IMR-90 (cell line): ENCODE measurements around the gene GYPB.
"Not testable (repeated sequence)": the region's sequence is repeated elsewhere in the genome, so short reads cannot be mapped to it uniquely, and the experiment has no call there.

Experiments
- CEBPB ChIP-seq: IDR thresholded peaks from 2 replicates; pipeline ENCODE4 v1.6.1; 2012; ENCODE audit warnings: low read depth, low read length, improper control_type of control experiment
- POLR2A ChIP-seq: IDR thresholded peaks from 2 replicates; pipeline ENCODE4 v1.6.1; 2012; ENCODE audit warnings: mild to moderate bottlenecking, low read depth, low read length

DNA sequence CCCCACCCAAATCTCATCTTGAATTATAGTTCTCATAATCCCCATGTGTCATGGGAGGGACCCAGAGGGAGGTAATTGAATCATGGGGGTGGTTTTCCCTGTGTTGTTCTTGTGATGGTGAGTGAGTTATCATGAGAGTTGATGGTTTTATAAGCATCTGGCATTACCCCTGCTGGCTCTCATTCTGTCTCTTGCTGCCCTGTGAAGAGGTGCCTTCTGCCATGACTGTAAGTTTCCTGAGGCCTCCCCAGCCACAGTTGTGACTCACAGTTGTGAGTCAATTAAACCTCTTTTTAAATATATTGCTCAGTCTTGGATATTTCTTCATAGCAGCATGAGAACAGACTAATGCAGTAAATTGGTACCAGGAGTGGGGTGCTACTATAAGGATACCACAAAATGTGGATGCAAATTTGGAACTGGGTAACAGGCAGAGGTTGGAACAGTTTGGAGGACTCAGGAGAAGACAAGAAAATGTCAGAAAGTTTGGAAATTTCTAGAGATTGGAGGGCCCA is 67.7 kb downstream of the GYPB start:
- not testable (repeated sequence) for TF ChIP-seq CEBPB, POLR2A
